IMR-90 (cell line): ENCODE measurements around the gene FAF1. TPM values are rescaled to one million over a fixed set of nuclear protein-coding genes. Genes with fewer than 3 reads are reported as not detected.

Experiments
- ATAC-seq: fragments of 200-7000 bp; cut with Tn5 transposase; 2 replicates; pipeline ENCODE4 v1.9.1; 2020; ENCODE audit warnings: low read depth, mild to moderate bottlenecking, moderate library complexity
- BruUV-seq: library from RNA; stranded (reverse); fragments of 400-500 nt; replicated peaks from 2 replicates; lab custom pipeline; 2021; lab: Mats Ljungman, UMichigan
- CTCF ChIA-PET: fragments of 300-600 bp; formaldehyde crosslinking; extraction: SDS; loops from one replicate; lab custom pipeline; 2021; ENCODE audit warnings: antibody characterized with exemption; lab: Yijun Ruan, JAX
- POLR2A ChIA-PET: fragments of 300-600 bp; sonication (Branson Sonifier 250); formaldehyde crosslinking; loops from one replicate; lab custom pipeline; 2022; ENCODE audit warnings: antibody characterized with exemption; ENCODE audit not compliant: unreplicated experiment; lab: Charles Lee
- DNase-seq: peaks from one replicate; pipeline ENCODE4 v3.0.0; 2013
- H2AFZ ChIP-seq: replicated peaks from 2 replicates; pipeline ENCODE3; 2013; ENCODE audit warnings: low read length, mild to moderate bottlenecking; ENCODE audit not compliant: poor library complexity
- H2AK5ac ChIP-seq: 2 replicates; pipeline ENCODE4 v1.6.1; 2013; ENCODE audit warnings: low read depth, low read length, inconsistent platforms
- H2AK9ac ChIP-seq: replicated peaks from 2 replicates; pipeline ENCODE3; 2013; ENCODE audit warnings: mild to moderate bottlenecking, low read depth, low read length, moderate library complexity; ENCODE audit not compliant: poor library complexity
- H2BK120ac ChIP-seq: 2 replicates; pipeline ENCODE4 v1.6.1; 2013; ENCODE audit warnings: low read depth, low read length, inconsistent platforms
- H2BK15ac ChIP-seq: 3 replicates; pipeline ENCODE4 v1.6.1; 2013; ENCODE audit warnings: low read depth, low read length, inconsistent platforms
- H2BK20ac ChIP-seq: 2 replicates; pipeline ENCODE4 v1.6.1; 2013; ENCODE audit warnings: low read depth, mild to moderate bottlenecking, inconsistent platforms, low read length, moderate library complexity
- H2BK5ac ChIP-seq: 2 replicates; pipeline ENCODE4 v1.6.1; 2013; ENCODE audit warnings: mild to moderate bottlenecking, low read depth, low read length, inconsistent platforms; ENCODE audit not compliant: poor library complexity, severe bottlenecking
- H3K14ac ChIP-seq: replicated peaks from 2 replicates; pipeline ENCODE4 v1.6.1; 2013; ENCODE audit warnings: low read depth, low read length, inconsistent platforms
- H3K18ac ChIP-seq: 2 replicates; pipeline ENCODE4 v1.6.1; 2013; ENCODE audit warnings: low read depth, low read length, control low read depth
- H3K23ac ChIP-seq: 2 replicates; pipeline ENCODE4 v1.6.1; 2013; ENCODE audit warnings: low read depth, low read length, inconsistent platforms
- H3K27ac ChIP-seq: 2 replicates; pipeline ENCODE4 v1.5.1; 2013; ENCODE audit warnings: mild to moderate bottlenecking, control low read depth, low read length; ENCODE audit not compliant: insufficient read depth
- H3K27me3 ChIP-seq: 2 replicates; pipeline ENCODE4 v1.6.1; 2013; ENCODE audit warnings: low read length; ENCODE audit not compliant: control insufficient read depth, insufficient read depth
- H3K36me3 ChIP-seq: 2 replicates; pipeline ENCODE4 v1.6.1; 2013; ENCODE audit warnings: low read length, mixed read lengths; ENCODE audit not compliant: control insufficient read depth, insufficient read depth
- H3K4ac ChIP-seq: 2 replicates; pipeline ENCODE4 v1.6.1; 2013; ENCODE audit warnings: low read depth, low read length, inconsistent platforms
- H3K4me1 ChIP-seq: 2 replicates; pipeline ENCODE4 v1.6.1; 2013; ENCODE audit warnings: low read length, mixed read lengths; ENCODE audit not compliant: control insufficient read depth, insufficient read depth
- H3K4me2 ChIP-seq: 2 replicates; pipeline ENCODE4 v1.6.1; 2013; ENCODE audit warnings: low read depth, mild to moderate bottlenecking, control low read depth, low read length, moderate library complexity
- H3K4me3 ChIP-seq: 2 replicates; pipeline ENCODE4 v1.5.1; 2013; ENCODE audit warnings: low read depth, mild to moderate bottlenecking, control low read depth, low read length, moderate library complexity; ENCODE audit not compliant: insufficient read depth
- H3K56ac ChIP-seq: 2 replicates; pipeline ENCODE4 v1.6.1; 2013; ENCODE audit warnings: low read length, inconsistent platforms; ENCODE audit not compliant: insufficient read depth; ENCODE audit errors: extremely low read depth
- H3K79me1 ChIP-seq, 2 experiments: 2 replicates each; pipeline ENCODE4 v1.6.1; 2013; ENCODE audit warnings: low read length in 2 of 2, inconsistent platforms in 1 of 2, low read depth in 1 of 2
- H3K9ac ChIP-seq: 2 replicates; pipeline ENCODE4 v1.6.1; 2013; ENCODE audit warnings: low read depth, low read length, control low read depth
- H3K9me1 ChIP-seq: 2 replicates; pipeline ENCODE4 v1.6.1; 2013; ENCODE audit warnings: low read length, inconsistent platforms; ENCODE audit not compliant: insufficient read depth
- H3K9me3 ChIP-seq: 2 replicates; pipeline ENCODE4 v1.6.1; 2013; ENCODE audit warnings: low read length; ENCODE audit not compliant: control insufficient read depth, insufficient read depth
- H4K20me1 ChIP-seq: 2 replicates; pipeline ENCODE4 v1.6.1; 2013; ENCODE audit warnings: low read length, inconsistent platforms; ENCODE audit not compliant: insufficient read depth
- H4K5ac ChIP-seq: 2 replicates; pipeline ENCODE4 v1.6.1; 2013; ENCODE audit warnings: mild to moderate bottlenecking, low read depth, low read length, control low read depth
- H4K8ac ChIP-seq, 2 experiments: 2 replicates each; pipeline ENCODE4 v1.6.1; 2013; ENCODE audit warnings: low read depth in 2 of 2, low read length in 2 of 2, control low read depth in 1 of 2, inconsistent platforms in 1 of 2
- H4K91ac ChIP-seq: 2 replicates; pipeline ENCODE4 v1.6.1; 2013; ENCODE audit warnings: low read depth, low read length, inconsistent platforms; ENCODE audit not compliant: insufficient read depth
- BHLHE40 ChIP-seq: fragments of 150-350 bp; IDR thresholded peaks from 2 replicates; pipeline ENCODE4 v1.6.1; 2016; ENCODE audit warnings: mild to moderate bottlenecking, low read depth, low read length
- CEBPB ChIP-seq: IDR thresholded peaks from 2 replicates; pipeline ENCODE4 v1.6.1; 2012; ENCODE audit warnings: low read depth, low read length, improper control_type of control experiment
- CHD1 ChIP-seq: IDR thresholded peaks from 2 replicates; pipeline ENCODE4 v1.6.1; 2012; ENCODE audit warnings: low read depth, low read length, improper control_type of control experiment
- CTCF ChIP-seq: conservative IDR thresholded peaks from 2 replicates; pipeline ENCODE4 v1.5.1; 2012; ENCODE audit warnings: mild to moderate bottlenecking, low read depth, low read length, improper control_type of control experiment
- ELK1 ChIP-seq: fragments of 150-350 bp; IDR thresholded peaks from 2 replicates; pipeline ENCODE4 v1.6.1; 2016; ENCODE audit warnings: low read depth, mild to moderate bottlenecking, low read length, moderate library complexity, borderline replicate concordance
- FOS ChIP-seq: fragments of 150-350 bp; IDR thresholded peaks from 2 replicates; pipeline ENCODE4 v1.6.1; 2016; ENCODE audit warnings: low read depth, low read length
- MAFK ChIP-seq: IDR thresholded peaks from 2 replicates; pipeline ENCODE4 v1.6.1; 2012; ENCODE audit warnings: low read depth, low read length, improper control_type of control experiment
- MAZ ChIP-seq: IDR thresholded peaks from 2 replicates; pipeline ENCODE4 v1.6.1; 2012; ENCODE audit warnings: low read depth, mild to moderate bottlenecking, low read length, improper control_type of control experiment, moderate library complexity, borderline replicate concordance
- MXI1 ChIP-seq: IDR thresholded peaks from 2 replicates; pipeline ENCODE4 v1.6.1; 2012; ENCODE audit warnings: low read depth, mild to moderate bottlenecking, low read length, moderate library complexity, borderline replicate concordance
- NFE2L2 ChIP-seq: fragments of 150-350 bp; IDR thresholded peaks from 2 replicates; pipeline ENCODE4 v1.6.1; 2016; ENCODE audit warnings: low read depth, mild to moderate bottlenecking, low read length
- POLR2A ChIP-seq: IDR thresholded peaks from 2 replicates; pipeline ENCODE4 v1.6.1; 2012; ENCODE audit warnings: mild to moderate bottlenecking, low read depth, low read length
- RAD21 ChIP-seq: IDR thresholded peaks from 2 replicates; pipeline ENCODE4 v1.6.1; 2012; ENCODE audit warnings: low read length, improper control_type of control experiment
- RCOR1 ChIP-seq: IDR thresholded peaks from 2 replicates; pipeline ENCODE4 v1.6.1; 2012; ENCODE audit warnings: mild to moderate bottlenecking, low read length, improper control_type of control experiment; ENCODE audit not compliant: insufficient replicate concordance
- RFX5 ChIP-seq: IDR thresholded peaks from 2 replicates; pipeline ENCODE4 v1.8.0; 2012; ENCODE audit warnings: low read depth, mild to moderate bottlenecking, low read length, moderate library complexity
- SMC3 ChIP-seq: fragments of 150-350 bp; IDR thresholded peaks from 2 replicates; pipeline ENCODE4 v1.6.1; 2016; ENCODE audit warnings: low read depth, mild to moderate bottlenecking, antibody characterized with exemption, low read length, moderate library complexity
- USF2 ChIP-seq: fragments of 150-350 bp; IDR thresholded peaks from 2 replicates; pipeline ENCODE4 v1.6.1; 2017; ENCODE audit warnings: mild to moderate bottlenecking, antibody characterized with exemption, low read length, low read depth
- dilution Hi-C: fragments of 300-500 bp; cut with HindIII; formaldehyde crosslinking; loops from one replicate; pipeline ENCODE4 v1.14.3; 2018; ENCODE audit warnings: low sequenced_read_pairs; ENCODE audit not compliant: unreplicated experiment
- in situ Hi-C: fragments of 300-500 bp; cut with MboI; formaldehyde crosslinking; loops from 3 replicates; pipeline ENCODE4 v1.14.3; 2019; ENCODE audit warnings: low sequenced_read_pairs, inconsistent platforms, mixed read lengths
- intact Hi-C: fragments of 100-400 bp; cut with micrococcal nuclease; formaldehyde crosslinking; loops from 2 replicates; pipeline ENCODE4 v1.10.0; 2022
- polyA plus RNA-seq, 3 experiments: library from polyadenylated mRNA; depleted of rRNA; stranded (reverse); fragments of >200 nt; gene quantifications; 2 replicates each; pipeline ENCODE4 v1.2.3, GENCODE V29; 2012; ENCODE audit warnings: low replicate concordance in 1 of 3
- total RNA-seq: library from RNA; depleted of rRNA; stranded (reverse); fragments of >200 nt; gene quantifications from 2 replicates; pipeline ENCODE4 v1.2.3, GENCODE V29; 2012

FAF1 gene
- total and polyA plus RNA-seq, 2 of the 4 experiments (the other 2 are of a cell fraction), result 18.8 to 72.9 TPM

GRCh38 chr1:50934838-50935237 is 25.2 kb downstream of the FAF1 start:
- H2BK20ac ChIP-seq, result no peak overlapping the region
- H3K56ac ChIP-seq, result no peak overlapping the region
- H3K9ac ChIP-seq, result no peak overlapping the region
- DNase-seq, result no peak
- H3K4me2 ChIP-seq, result no peak overlapping the region
- dilution Hi-C loops, result no loop called here
- H3K18ac ChIP-seq, result no peak overlapping the region
- no peak overlapping the region for H3K23ac ChIP-seq
- ChIA-PET POLR2A (no interaction called here), CTCF (no interaction called here)
- no peak overlapping the region for H3K14ac ChIP-seq
- H3K79me1 ChIP-seq, result peaks cover 13 to 23% of the 10 kb centered on the region in 2 experiments
- no peaks in the 10 kb centered on the region for H3K9me1 ChIP-seq
- no peak overlapping the region for H3K4ac ChIP-seq
- no peak overlapping the region for H2AFZ ChIP-seq
- H3K4me1 ChIP-seq, result peaks cover 2% of the 10 kb centered on the region; the same call in 1 of the 2 replicates
- H3K4me3 ChIP-seq, result no peak overlapping the region
- no peak for TF ChIP-seq CEBPB
- no peak for TF ChIP-seq ELK1
- TF ChIP-seq POLR2A, result no peak
- TF ChIP-seq RCOR1, result no peak
- no peak for TF ChIP-seq SMC3
- no peak for TF ChIP-seq NFE2L2
- no peak for TF ChIP-seq CTCF
- no peak for TF ChIP-seq FOS
- no peak for TF ChIP-seq RFX5
- no peak for TF ChIP-seq BHLHE40
- no peak for TF ChIP-seq MAFK
- TF ChIP-seq USF2, result no peak
- no peak for TF ChIP-seq RAD21
- no peak for TF ChIP-seq MXI1
- TF ChIP-seq CHD1, result no peak
- no peak for TF ChIP-seq MAZ
- H2AK5ac ChIP-seq, result no peak overlapping the region
- H3K9me3 ChIP-seq, result no peaks in the 10 kb centered on the region
- H4K5ac ChIP-seq, result no peak overlapping the region
- H4K20me1 ChIP-seq, result no peaks in the 10 kb centered on the region
- H4K91ac ChIP-seq, result no peak overlapping the region
- no peak overlapping the region for H2BK120ac ChIP-seq
- no peak overlapping the region for H4K8ac ChIP-seq
- no peak overlapping the region for H2BK5ac ChIP-seq
- H2AK9ac ChIP-seq, result no peak overlapping the region
- no peaks in the 10 kb centered on the region for H3K27me3 ChIP-seq
- BruUV-seq, result no TSS peak
- no peak overlapping the region for H3K27ac ChIP-seq
- no peaks in the 10 kb centered on the region for H3K36me3 ChIP-seq
- in situ Hi-C loops, result no loop called here
- no peak overlapping the region for H2BK15ac ChIP-seq
- no peak for ATAC-seq
- intact Hi-C loops, result no loop called here
